C4-2B (cell line): ENCODE measurements around the gene MAGEA11.
"Not testable (repeated sequence)": the region's sequence is repeated elsewhere in the genome, so short reads cannot be mapped to it uniquely, and the experiment has no call there.

Experiments used
- H3K27ac ChIP-seq: fragments of 450-650 bp; 2 replicates; pipeline ENCODE4 v1.5.1; 2017
- CTCF ChIP-seq: fragments of 450-650 bp; conservative IDR thresholded peaks from 2 replicates; pipeline ENCODE4 v1.5.1; 2017; ENCODE audit warnings: mild to moderate bottlenecking
- ZFX ChIP-seq: fragments of 450-650 bp; IDR thresholded peaks from 2 replicates; pipeline ENCODE4 v1.6.1; 2017

MAGEA11 gene

GRCh38 chrX:149713279-149714050 lies 1.6 kb downstream of the MAGEA11 start:
- H3K27ac ChIP-seq = no peak overlapping the region
- TF ChIP-seq CTCF (no peak), ZFX (no peak)

GRCh38 chrX:149715468-149715867 lies 3.6 kb downstream of the MAGEA11 start:
- H3K27ac ChIP-seq = no peak overlapping the region
- TF ChIP-seq ZFX = no peak
- TF ChIP-seq CTCF = no peak

- no peak for TF ChIP-seq CTCF
- no peak for TF ChIP-seq ZFX
- no peak overlapping the region for H3K27ac ChIP-seq
Observed at GRCh38 chrX:149716632-149717031, 4.8 kb downstream of the MAGEA11 start.

- TF ChIP-seq ZFX = no peak
- TF ChIP-seq CTCF = no peak
- no peak overlapping the region for H3K27ac ChIP-seq
Observed at GRCh38 chrX:149717803-149718202, 5.9 kb downstream of the MAGEA11 start.

- no peak overlapping the region for H3K27ac ChIP-seq
- no peak for TF ChIP-seq ZFX
- no peak for TF ChIP-seq CTCF
Observed at GRCh38 chrX:149718757-149719156, 6.9 kb downstream of the MAGEA11 start.

GRCh38 chrX:149720021-149720689 lies 8.3 kb downstream of the MAGEA11 start:
- TF ChIP-seq CTCF = no peak
- no peak for TF ChIP-seq ZFX
- no peak overlapping the region for H3K27ac ChIP-seq

- not testable (repeated sequence) for H3K27ac ChIP-seq
Observed at GRCh38 chrX:149721241-149721640, 9.4 kb downstream of the MAGEA11 start.

GRCh38 chrX:149721778-149722177 lies 9.9 kb downstream of the MAGEA11 start:
- H3K27ac ChIP-seq = no peak overlapping the region
- TF ChIP-seq CTCF (no peak), ZFX (no peak)

- not testable (repeated sequence) for H3K27ac ChIP-seq
Observed at GRCh38 chrX:149723583-149724118, 11.8 kb downstream of the MAGEA11 start.

- not testable (repeated sequence) for H3K27ac ChIP-seq
Observed at GRCh38 chrX:149727308-149727707, 15.4 kb downstream of the MAGEA11 start.

GRCh38 chrX:149742269-149742668 lies 30.4 kb downstream of the MAGEA11 start:
- not testable (repeated sequence) for H3K27ac ChIP-seq
